ENCODE data around the gene GAB3.
"Not testable (repeated sequence)": the region's sequence is repeated elsewhere in the genome, so short reads cannot be mapped to it uniquely, and the experiment has no call there.

DNA sequence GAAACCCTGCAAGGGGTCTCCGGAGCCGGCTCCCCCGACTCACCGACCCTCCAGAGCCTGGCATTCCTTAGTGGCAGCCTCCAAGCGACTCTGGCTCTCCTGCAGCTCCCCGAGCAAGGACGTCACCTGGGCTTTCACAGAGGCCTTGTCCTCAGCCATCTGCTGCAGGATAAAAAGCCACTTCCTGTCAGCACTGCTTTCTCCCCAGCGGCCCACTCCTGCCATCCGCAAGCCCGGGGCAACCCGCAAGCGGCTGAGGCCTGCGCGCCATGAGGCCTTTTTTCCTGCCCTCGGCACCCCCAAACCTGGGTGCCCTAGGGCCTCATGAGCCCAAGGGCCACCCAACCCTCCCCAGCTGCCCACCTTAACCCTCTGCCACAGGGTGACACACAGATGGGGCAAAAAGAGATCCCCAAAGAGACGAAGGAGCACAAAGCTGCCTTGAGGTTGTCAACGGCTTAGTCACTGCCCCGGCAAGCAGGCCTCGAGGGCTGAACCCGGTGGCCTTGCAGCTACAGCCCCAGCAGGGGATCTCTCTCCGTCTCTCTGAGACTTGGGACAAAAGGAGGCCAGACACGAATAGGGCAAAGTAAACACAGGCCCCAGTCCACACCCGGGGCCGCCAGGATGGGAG lies 105.0 kb downstream of the GAB3 start:
- TF ChIP-seq, protein P1, sequence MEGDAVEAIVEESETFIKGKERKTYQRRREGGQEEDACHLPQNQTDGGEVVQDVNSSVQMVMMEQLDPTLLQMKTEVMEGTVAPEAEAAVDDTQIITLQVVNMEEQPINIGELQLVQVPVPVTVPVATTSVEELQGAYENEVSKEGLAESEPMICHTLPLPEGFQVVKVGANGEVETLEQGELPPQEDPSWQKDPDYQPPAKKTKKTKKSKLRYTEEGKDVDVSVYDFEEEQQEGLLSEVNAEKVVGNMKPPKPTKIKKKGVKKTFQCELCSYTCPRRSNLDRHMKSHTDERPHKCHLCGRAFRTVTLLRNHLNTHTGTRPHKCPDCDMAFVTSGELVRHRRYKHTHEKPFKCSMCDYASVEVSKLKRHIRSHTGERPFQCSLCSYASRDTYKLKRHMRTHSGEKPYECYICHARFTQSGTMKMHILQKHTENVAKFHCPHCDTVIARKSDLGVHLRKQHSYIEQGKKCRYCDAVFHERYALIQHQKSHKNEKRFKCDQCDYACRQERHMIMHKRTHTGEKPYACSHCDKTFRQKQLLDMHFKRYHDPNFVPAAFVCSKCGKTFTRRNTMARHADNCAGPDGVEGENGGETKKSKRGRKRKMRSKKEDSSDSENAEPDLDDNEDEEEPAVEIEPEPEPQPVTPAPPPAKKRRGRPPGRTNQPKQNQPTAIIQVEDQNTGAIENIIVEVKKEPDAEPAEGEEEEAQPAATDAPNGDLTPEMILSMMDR (IDR thresholded peaks at IDR 0.05; ENCODE audit: borderline replicate concordance, extremely low read depth, low read length, poor library complexity, severe bottlenecking), result not testable (repeated sequence)
- not testable (repeated sequence) for TF ChIP-seq EZH2 (IDR thresholded peaks at IDR 0.05; ENCODE audit: borderline replicate concordance, low read depth, low read length, severe bottlenecking)
